MG63 (cell line): Measurements from ENCODE around the gene ACTR1A. TPM values are rescaled to one million over a fixed set of nuclear protein-coding genes. Genes with fewer than 3 reads are reported as not detected.

Source experiments
- DNase-seq: peaks from one replicate; pipeline ENCODE4 v3.0.0-alpha.2; 2020
- H3K27me3 ChIP-seq: fragments of 250-450 bp; sonication (Bioruptor Pico); 2 replicates; pipeline ENCODE4 v1.5.1; 2020; ENCODE audit warnings: mild to moderate bottlenecking, moderate library complexity
- H3K36me3 ChIP-seq: fragments of 250-450 bp; sonication (Bioruptor Pico); 2 replicates; pipeline ENCODE4 v1.5.1; 2020; ENCODE audit warnings: mild to moderate bottlenecking, moderate library complexity
- H3K4me3 ChIP-seq: fragments of 250-450 bp; sonication (Bioruptor Pico); 2 replicates; pipeline ENCODE4 v1.5.1; 2020; ENCODE audit warnings: mild to moderate bottlenecking, moderate library complexity
- H3K9me3 ChIP-seq: fragments of 250-450 bp; sonication (Bioruptor Pico); 2 replicates; pipeline ENCODE4 v1.5.1; 2020; ENCODE audit warnings: mild to moderate bottlenecking, moderate library complexity
- total RNA-seq: library from RNA; depleted of rRNA; stranded (reverse); fragments of >200 nt; shearing (Covaris generic); gene quantifications from 2 replicates; pipeline ENCODE4 v1.2.3, GENCODE V29; 2014; ENCODE audit warnings: low replicate concordance; rRNA removed

ACTR1A gene
- total RNA-seq, 1 experiment from 2014 or later, result 178 TPM

DNA sequence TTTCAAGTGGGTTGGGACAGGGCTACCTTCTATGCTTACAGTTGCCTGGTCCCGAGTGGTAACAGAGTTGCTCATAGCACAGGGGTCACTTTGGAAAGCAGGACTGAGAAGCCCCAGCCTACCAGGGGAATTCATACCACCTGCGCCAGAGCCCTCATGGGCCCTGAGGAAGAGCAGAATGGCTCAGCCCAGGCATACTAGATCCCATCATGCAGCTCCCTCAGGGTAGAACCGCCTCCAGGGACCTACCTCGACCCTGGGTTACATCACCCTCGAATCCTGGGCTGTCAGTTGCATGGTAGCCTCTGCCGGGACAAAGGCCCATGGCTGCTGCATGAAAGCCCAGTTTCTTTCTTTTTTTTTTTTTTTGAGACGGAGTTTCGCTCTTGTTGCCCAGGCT is 73.0 kb downstream of the ACTR1A start:
- Histone ChIP-seq H3K9me3 (no peaks in the 10 kb centered on the region), H3K36me3 (peaks cover 8% of the 10 kb centered on the region; the same call in 1 of the 2 replicates)

More for the DNA sequence above, 73.0 kb downstream of the ACTR1A start:
- no peak overlapping the region for H3K4me3 ChIP-seq
- no peaks in the 10 kb centered on the region for H3K27me3 ChIP-seq
- DNase-seq, result no peak

Other genes with a start within 250 kb of the ACTR1A start
- gene NFKB2, start 107.0 kb downstream of the ACTR1A start, total RNA-seq, result 15.8 and 22.7 TPM in 2 replicates
- not detected in 2 replicates for gene PSD, start 83.9 kb downstream of the ACTR1A start, total RNA-seq
- gene FBXL15, start 81.9 kb downstream of the ACTR1A start, total RNA-seq, result 10.7 and 11.2 TPM in 2 replicates
- 92.1 and 151 TPM in 2 replicates for gene CUEDC2, start 70.1 kb downstream of the ACTR1A start, total RNA-seq
- gene C10orf95, start 51.2 kb downstream of the ACTR1A start, total RNA-seq, result not detected in 2 replicates
- 2.0 and 9.4 TPM in 2 replicates for gene SUFU, start 1.3 kb upstream of the ACTR1A start, total RNA-seq
- gene TRIM8, start 141.8 kb upstream of the ACTR1A start, total RNA-seq, result 27.8 and 40.9 TPM in 2 replicates
- 2.3 and 6.6 TPM in 2 replicates for gene ARL3, start 211.7 kb upstream of the ACTR1A start, total RNA-seq
- gene SFXN2, start 211.9 kb upstream of the ACTR1A start, total RNA-seq, result 0.96 and 6.7 TPM in 2 replicates
- 8.3 and 10.9 TPM in 2 replicates for gene WBP1L, start 241.2 kb upstream of the ACTR1A start, total RNA-seq